Measurements from ENCODE around the gene GRID2. TPM values are rescaled to one million over a fixed set of nuclear protein-coding genes. Genes with fewer than 3 reads are reported as not detected.

The GRID2 gene
- total RNA-seq, 1 experiment from 2014 or later = not detected

DNA sequence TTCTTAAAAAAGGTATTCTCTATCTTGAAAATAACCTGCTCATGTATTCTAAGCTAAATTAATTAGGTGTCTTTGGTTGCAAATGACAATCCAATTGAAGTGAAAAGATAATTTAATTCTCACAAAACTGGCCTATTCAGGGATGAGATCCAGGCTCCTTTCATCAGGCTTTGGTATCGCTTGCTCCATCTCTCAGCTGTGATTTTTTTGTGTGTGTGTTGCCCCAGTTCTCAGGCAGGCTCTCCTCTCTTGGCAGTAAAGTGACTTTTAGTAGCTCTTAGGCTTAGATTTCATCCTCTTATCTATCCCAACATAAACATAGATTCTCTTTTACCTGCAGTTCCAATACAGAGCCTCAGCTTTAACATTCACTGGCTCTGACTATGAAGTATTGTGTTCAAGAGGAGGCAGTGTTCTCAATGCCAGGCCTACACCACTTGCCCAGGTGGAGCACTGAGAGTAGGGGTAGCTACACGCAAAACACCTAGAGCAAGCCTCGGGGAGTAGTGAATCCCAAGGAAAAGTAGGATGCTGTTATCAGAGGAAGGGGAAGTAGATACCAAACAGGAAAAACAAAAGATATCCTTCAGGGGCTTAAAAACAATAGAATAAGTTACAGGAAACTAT is 1132.3 kb downstream of the GRID2 start:
- CTCF ChIA-PET = interaction anchor here (0.7 kb wide), 1 partner anchor 78 kb away, joined by 4 read pairs; no protein-coding TSS in a partner anchor
- DNase-seq (ENCODE audit: unreplicated experiment) = no peak
- no peak overlapping the region for H3K4me3 Mint-ChIP-seq (ENCODE audit: unreplicated experiment)
- no peaks in the 10 kb centered on the region for H3K27me3 Mint-ChIP-seq (ENCODE audit: insufficient read depth, unreplicated experiment)
- intact Hi-C loops (cut with micrococcal nuclease) = no loop called here
- H3K4me1 Mint-ChIP-seq (ENCODE audit: insufficient read depth, unreplicated experiment) = no peaks in the 10 kb centered on the region
- H3K27ac Mint-ChIP-seq (ENCODE audit: low read depth, unreplicated experiment) = no peak overlapping the region
- no TSS peak for BruUV-seq (replicated peaks)
- H3K9me3 Mint-ChIP-seq (ENCODE audit: unreplicated experiment) = no peaks in the 10 kb centered on the region
- POLR2A ChIA-PET = no interaction called here
- no peaks in the 10 kb centered on the region for H3K36me3 Mint-ChIP-seq (ENCODE audit: insufficient read depth, unreplicated experiment)
- TF ChIP-seq, protein P1, sequence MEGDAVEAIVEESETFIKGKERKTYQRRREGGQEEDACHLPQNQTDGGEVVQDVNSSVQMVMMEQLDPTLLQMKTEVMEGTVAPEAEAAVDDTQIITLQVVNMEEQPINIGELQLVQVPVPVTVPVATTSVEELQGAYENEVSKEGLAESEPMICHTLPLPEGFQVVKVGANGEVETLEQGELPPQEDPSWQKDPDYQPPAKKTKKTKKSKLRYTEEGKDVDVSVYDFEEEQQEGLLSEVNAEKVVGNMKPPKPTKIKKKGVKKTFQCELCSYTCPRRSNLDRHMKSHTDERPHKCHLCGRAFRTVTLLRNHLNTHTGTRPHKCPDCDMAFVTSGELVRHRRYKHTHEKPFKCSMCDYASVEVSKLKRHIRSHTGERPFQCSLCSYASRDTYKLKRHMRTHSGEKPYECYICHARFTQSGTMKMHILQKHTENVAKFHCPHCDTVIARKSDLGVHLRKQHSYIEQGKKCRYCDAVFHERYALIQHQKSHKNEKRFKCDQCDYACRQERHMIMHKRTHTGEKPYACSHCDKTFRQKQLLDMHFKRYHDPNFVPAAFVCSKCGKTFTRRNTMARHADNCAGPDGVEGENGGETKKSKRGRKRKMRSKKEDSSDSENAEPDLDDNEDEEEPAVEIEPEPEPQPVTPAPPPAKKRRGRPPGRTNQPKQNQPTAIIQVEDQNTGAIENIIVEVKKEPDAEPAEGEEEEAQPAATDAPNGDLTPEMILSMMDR (IDR thresholded peaks at IDR 0.05; ENCODE audit: unreplicated experiment) = no peak

DNA sequence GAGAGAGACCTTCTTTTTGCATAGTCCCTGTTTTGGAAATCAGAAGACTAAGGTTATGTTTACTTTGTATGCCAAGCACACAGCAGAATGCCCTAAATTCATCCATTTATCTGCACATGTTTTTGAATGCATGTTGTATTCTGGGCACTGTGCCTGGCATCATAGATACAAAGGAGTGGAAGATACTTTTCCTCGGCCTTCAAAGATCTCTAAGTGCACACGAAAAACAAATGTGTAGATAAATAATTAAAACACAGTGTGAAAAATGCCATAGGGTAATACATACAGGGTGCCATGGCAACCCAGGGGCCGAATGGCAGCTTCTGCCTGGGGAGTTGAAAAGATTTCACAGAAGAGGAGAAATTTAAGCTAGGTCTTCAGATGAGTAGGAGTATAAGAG is 1134.2 kb downstream of the GRID2 start:
- POLR2A ChIA-PET = no interaction called here
- CTCF ChIA-PET = no interaction called here
- TF ChIP-seq, protein P1 (IDR thresholded peaks at IDR 0.05; ENCODE audit: unreplicated experiment) = no peak

DNA sequence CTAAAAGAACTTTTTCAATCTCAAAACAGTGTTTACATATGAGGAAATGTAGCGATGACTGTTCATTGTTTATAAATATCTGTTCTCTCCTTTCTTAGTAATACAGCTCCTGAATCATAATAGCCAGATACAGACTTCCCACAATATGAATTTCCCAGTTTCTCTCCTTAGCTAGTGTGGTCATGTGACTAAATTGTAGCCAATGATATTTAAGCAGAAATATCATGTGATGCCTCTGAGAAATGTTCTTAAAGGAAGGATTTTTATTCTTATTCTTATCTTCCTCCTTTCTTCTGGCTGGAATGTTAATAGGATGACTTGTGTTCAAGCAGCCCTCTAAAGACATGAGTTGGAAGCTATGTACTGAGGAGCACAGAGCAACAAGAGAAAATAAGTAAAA is 1141.1 kb downstream of the GRID2 start:
- Mint-ChIP-seq H3K27ac (ENCODE audit: low read depth, unreplicated experiment) (no peak overlapping the region), H3K9me3 (ENCODE audit: unreplicated experiment) (no peaks in the 10 kb centered on the region), H3K36me3 (ENCODE audit: insufficient read depth, unreplicated experiment) (no peaks in the 10 kb centered on the region), H3K27me3 (ENCODE audit: insufficient read depth, unreplicated experiment) (no peaks in the 10 kb centered on the region), H3K4me3 (ENCODE audit: unreplicated experiment) (no peak overlapping the region), H3K4me1 (ENCODE audit: insufficient read depth, unreplicated experiment) (no peaks in the 10 kb centered on the region)
- TF ChIP-seq, protein P1 (IDR thresholded peaks at IDR 0.05; ENCODE audit: unreplicated experiment) = no peak
- no peak for DNase-seq (ENCODE audit: unreplicated experiment)
- POLR2A ChIA-PET = no interaction called here
- no TSS peak for BruUV-seq (replicated peaks)
- intact Hi-C loops (cut with micrococcal nuclease) = no loop called here
- CTCF ChIA-PET = no interaction called here

More for the DNA sequence above, 1134.2 kb downstream of the GRID2 start:
- intact Hi-C loops (cut with micrococcal nuclease) = no loop called here
- Mint-ChIP-seq H3K4me1 (ENCODE audit: insufficient read depth, unreplicated experiment) (no peaks in the 10 kb centered on the region), H3K4me3 (ENCODE audit: unreplicated experiment) (no peak overlapping the region), H3K9me3 (ENCODE audit: unreplicated experiment) (no peaks in the 10 kb centered on the region), H3K36me3 (ENCODE audit: insufficient read depth, unreplicated experiment) (no peaks in the 10 kb centered on the region), H3K27ac (ENCODE audit: low read depth, unreplicated experiment) (no peak overlapping the region), H3K27me3 (ENCODE audit: insufficient read depth, unreplicated experiment) (no peaks in the 10 kb centered on the region)
- no peak for DNase-seq (ENCODE audit: unreplicated experiment)
- BruUV-seq (replicated peaks) = no TSS peak

DNA sequence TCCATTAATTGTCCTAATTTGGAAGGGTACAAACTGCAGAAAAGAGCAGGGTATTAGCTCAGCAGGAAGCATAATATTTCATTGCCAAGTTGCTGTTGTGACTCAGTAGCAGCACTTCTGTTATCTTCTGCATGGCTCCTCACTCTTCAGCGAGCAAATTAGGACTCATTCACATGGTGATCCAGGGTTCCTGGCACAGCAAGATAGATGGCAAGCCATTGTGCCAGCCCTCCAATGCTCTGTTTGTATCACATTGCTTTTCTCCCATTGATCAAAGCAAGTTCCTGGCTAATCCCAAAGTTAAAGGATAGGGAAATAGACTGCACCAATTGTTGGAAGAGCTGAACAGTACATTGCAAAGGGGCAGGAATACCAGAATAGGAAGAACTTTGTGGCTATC is 1142.3 kb downstream of the GRID2 start:
- Mint-ChIP-seq H3K9me3 (ENCODE audit: unreplicated experiment) (no peaks in the 10 kb centered on the region), H3K4me1 (ENCODE audit: insufficient read depth, unreplicated experiment) (no peaks in the 10 kb centered on the region), H3K27me3 (ENCODE audit: insufficient read depth, unreplicated experiment) (no peaks in the 10 kb centered on the region), H3K36me3 (ENCODE audit: insufficient read depth, unreplicated experiment) (no peaks in the 10 kb centered on the region), H3K27ac (ENCODE audit: low read depth, unreplicated experiment) (no peak overlapping the region), H3K4me3 (ENCODE audit: unreplicated experiment) (no peak overlapping the region)
- BruUV-seq (replicated peaks) = no TSS peak
- ChIA-PET CTCF (interaction anchor here (0.5 kb wide), 1 partner anchor 184 kb away, joined by 3 read pairs; no protein-coding TSS in a partner anchor), POLR2A (interaction anchor here (0.7 kb wide), 1 partner anchor 627 kb away, joined by 3 read pairs; no protein-coding TSS in a partner anchor)
- intact Hi-C loops (cut with micrococcal nuclease) = no loop called here
- TF ChIP-seq, protein P1 (IDR thresholded peaks at IDR 0.05; ENCODE audit: unreplicated experiment) = no peak
- no peak for DNase-seq (ENCODE audit: unreplicated experiment)

All from MCF 10A (cell line).